Stomach (tissue), 4 donors: Measurements from ENCODE around the gene GRWD1.
A peak's percentile ranks its signal among the peaks of the same experiment; 100 is the strongest.

Experiments used
- POLR2A ChIP-seq, 4 donors: fragments of 450-650 bp; IDR thresholded peaks; one replicate each; pipeline ENCODE4 v1.6.1; 2016; ENCODE audit warnings: antibody characterized with exemption in 4 of 4, control low read depth in 2 of 4, mild to moderate bottlenecking in 1 of 4, moderate library complexity in 1 of 4
- POLR2AphosphoS5 ChIP-seq, 3 donors: sonication (generic); formaldehyde crosslinking; IDR thresholded peaks; one replicate each; pipeline ENCODE4 v1.6.1; 2016; ENCODE audit warnings: antibody characterized with exemption in 3 of 3
- TF ChIP-seq, protein P1 (sequence below), 7 experiments: fragments of 450-650 bp in 4 of 7; fragments of 200-600 bp in 3 of 7; sonication (generic) in 3 of 7; IDR thresholded peaks; one replicate each; pipeline ENCODE4 v1.5.1; 2016 to 2019; ENCODE audit warnings: antibody characterized with exemption in 7 of 7, control low read depth in 2 of 7, mild to moderate bottlenecking in 1 of 7

DNA sequence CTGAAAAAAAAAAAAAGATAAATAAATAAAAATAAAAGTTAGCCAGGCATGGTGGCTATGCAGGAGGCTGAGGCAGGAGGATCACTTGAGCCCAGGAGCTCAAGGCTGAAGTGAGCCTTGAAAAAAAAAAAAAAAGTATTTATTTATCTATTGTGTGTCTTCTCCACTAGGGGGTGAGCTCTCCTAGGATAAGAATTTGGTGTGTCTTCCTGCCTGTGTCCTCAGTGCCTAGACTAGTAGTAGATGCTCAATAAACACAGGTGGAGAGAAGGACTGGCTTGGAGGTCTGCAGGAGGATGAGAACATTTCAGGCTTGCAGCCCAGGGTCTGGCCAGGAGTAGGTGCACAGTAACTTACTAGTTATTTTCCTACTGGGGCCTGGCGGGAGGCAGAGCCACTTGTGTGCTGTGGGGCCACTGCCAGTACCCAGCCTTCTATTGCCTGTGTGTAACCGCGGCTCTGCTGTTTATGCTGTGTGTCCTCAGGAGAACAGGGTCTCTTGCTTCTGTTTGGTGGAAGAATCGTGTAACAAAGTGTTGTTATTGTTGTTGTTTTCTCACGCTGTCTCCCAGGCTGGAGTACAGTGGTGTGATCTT, 60.5 kb downstream of the GRWD1 start:
- TF ChIP-seq, protein P1, sequence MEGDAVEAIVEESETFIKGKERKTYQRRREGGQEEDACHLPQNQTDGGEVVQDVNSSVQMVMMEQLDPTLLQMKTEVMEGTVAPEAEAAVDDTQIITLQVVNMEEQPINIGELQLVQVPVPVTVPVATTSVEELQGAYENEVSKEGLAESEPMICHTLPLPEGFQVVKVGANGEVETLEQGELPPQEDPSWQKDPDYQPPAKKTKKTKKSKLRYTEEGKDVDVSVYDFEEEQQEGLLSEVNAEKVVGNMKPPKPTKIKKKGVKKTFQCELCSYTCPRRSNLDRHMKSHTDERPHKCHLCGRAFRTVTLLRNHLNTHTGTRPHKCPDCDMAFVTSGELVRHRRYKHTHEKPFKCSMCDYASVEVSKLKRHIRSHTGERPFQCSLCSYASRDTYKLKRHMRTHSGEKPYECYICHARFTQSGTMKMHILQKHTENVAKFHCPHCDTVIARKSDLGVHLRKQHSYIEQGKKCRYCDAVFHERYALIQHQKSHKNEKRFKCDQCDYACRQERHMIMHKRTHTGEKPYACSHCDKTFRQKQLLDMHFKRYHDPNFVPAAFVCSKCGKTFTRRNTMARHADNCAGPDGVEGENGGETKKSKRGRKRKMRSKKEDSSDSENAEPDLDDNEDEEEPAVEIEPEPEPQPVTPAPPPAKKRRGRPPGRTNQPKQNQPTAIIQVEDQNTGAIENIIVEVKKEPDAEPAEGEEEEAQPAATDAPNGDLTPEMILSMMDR (IDR thresholded peaks at IDR 0.05) = peak in 4 of 7 experiments; percentile 39 to 47 (median 44)
- no peak for TF ChIP-seq POLR2A (IDR thresholded peaks at IDR 0.05)
- no peak for TF ChIP-seq POLR2AphosphoS5 (IDR thresholded peaks at IDR 0.05)
